Stomach (tissue), 9 donors: ENCODE data around the gene CYP17A1. TPM values are rescaled to one million over a fixed set of nuclear protein-coding genes. Genes with fewer than 3 reads are reported as not detected.

ENCODE experiments used
- DNase-seq, 2 donors: peaks; one replicate each; pipeline versions ENCODE4 v3.0.0 to v3.0.0-alpha.2; 2013 to 2019
- H3K27ac ChIP-seq, 5 donors: fragments of 200-600 bp in 4 of 5; sonication (generic) in 4 of 5; one replicate each; pipeline ENCODE4 v1.5.1; 2013 to 2019; ENCODE audit warnings: mild to moderate bottlenecking in 1 of 5, moderate library complexity in 1 of 5
- H3K27me3 ChIP-seq, 3 donors: fragments of 200-600 bp; sonication (generic); one replicate each; pipeline ENCODE4 v1.5.1; 2017 to 2019; ENCODE audit warnings: mixed run types in 1 of 3
- H3K36me3 ChIP-seq, 4 donors: fragments of 200-600 bp; sonication (generic); 1 replicate in 3 of 4; 2 replicates in 1 of 4; pipeline ENCODE4 v1.5.1; 2016 to 2019
- H3K4me1 ChIP-seq, 4 donors: fragments of 200-600 bp; sonication (generic); one replicate each; pipeline ENCODE4 v1.5.1; 2016 to 2019
- H3K4me3 ChIP-seq, 4 donors: fragments of 200-600 bp; sonication (generic) in 3 of 4; one replicate each; pipeline ENCODE4 v1.5.1; 2016 to 2019; ENCODE audit warnings: mild to moderate bottlenecking in 1 of 4
- H3K9me3 ChIP-seq, 4 donors: fragments of 200-600 bp; sonication (generic); one replicate each; pipeline ENCODE4 v1.5.1; 2016 to 2019
- EP300 ChIP-seq: sonication (generic); formaldehyde crosslinking; IDR thresholded peaks from one replicate; pipeline ENCODE4 v1.6.1; 2017; ENCODE audit warnings: antibody characterized with exemption
- POLR2A ChIP-seq, 4 donors: fragments of 450-650 bp; IDR thresholded peaks; one replicate each; pipeline ENCODE4 v1.6.1; 2016; ENCODE audit warnings: antibody characterized with exemption in 4 of 4, control low read depth in 2 of 4, mild to moderate bottlenecking in 1 of 4, moderate library complexity in 1 of 4
- POLR2AphosphoS5 ChIP-seq, 3 donors: sonication (generic); formaldehyde crosslinking; IDR thresholded peaks; one replicate each; pipeline ENCODE4 v1.6.1; 2016; ENCODE audit warnings: antibody characterized with exemption in 3 of 3
- WGBS, 5 donors: extraction: QIAGEN DNeasy Blood & Tissue Kit in 3 of 5; methylation state at CpG; one replicate each; pipeline versions ENCODE4 v1.1.5 to v1.1.7; 2013 to 2018; 5-methylcytosine and 5-hydroxymethylcytosine counted together
- intact Hi-C: fragments of 100-400 bp; cut with DNase I; formaldehyde crosslinking; loops from one replicate; pipeline ENCODE4 v1.15.1; 2023; ENCODE audit warnings: low total_unique reads
- polyA plus RNA-seq, 3 donors: library from polyadenylated mRNA; stranded (reverse); fragments of 200-250 nt; gene quantifications; one replicate each; pipeline ENCODE4 v1.2.3, GENCODE V29; 2013
- total RNA-seq, 5 donors: library from RNA; depleted of rRNA; stranded (reverse); fragments of >200 nt; gene quantifications; one replicate each; pipeline versions ENCODE4 v1.1.0 to v1.2.3, GENCODE V29; 2014 to 2016
- TF ChIP-seq, protein P1 (sequence below), 7 experiments: fragments of 450-650 bp in 4 of 7; fragments of 200-600 bp in 3 of 7; sonication (generic) in 3 of 7; IDR thresholded peaks; one replicate each; pipeline ENCODE4 v1.5.1; 2016 to 2019; ENCODE audit warnings: antibody characterized with exemption in 7 of 7, control low read depth in 2 of 7, mild to moderate bottlenecking in 1 of 7
- donor health status: healthy with polysubstance abuse.
- donor health status: Bipolar disorder and iron deficiency.
- donor health status: healthy.

CYP17A1 gene
- total and polyA plus RNA-seq, 8 donors = 0.30 to 106 (median 0.37) TPM; not detected in 5

- Histone ChIP-seq H3K9me3 (no peaks in the 10 kb centered on the region), H3K27me3 (no peaks in the 10 kb centered on the region), H3K4me1 (peaks cover 38 to 59% (median 39%) of the 10 kb centered on the region in 4 donors), H3K36me3 (peaks cover 43 to 60% (median 50%) of the 10 kb centered on the region in 4 donors), H3K27ac (peak overlapping the region in 3 of 5 donors; percentile 88 to 92 (median 91)), H3K4me3 (no peak overlapping the region)
- no peak for DNase-seq
- TF ChIP-seq, protein P1, sequence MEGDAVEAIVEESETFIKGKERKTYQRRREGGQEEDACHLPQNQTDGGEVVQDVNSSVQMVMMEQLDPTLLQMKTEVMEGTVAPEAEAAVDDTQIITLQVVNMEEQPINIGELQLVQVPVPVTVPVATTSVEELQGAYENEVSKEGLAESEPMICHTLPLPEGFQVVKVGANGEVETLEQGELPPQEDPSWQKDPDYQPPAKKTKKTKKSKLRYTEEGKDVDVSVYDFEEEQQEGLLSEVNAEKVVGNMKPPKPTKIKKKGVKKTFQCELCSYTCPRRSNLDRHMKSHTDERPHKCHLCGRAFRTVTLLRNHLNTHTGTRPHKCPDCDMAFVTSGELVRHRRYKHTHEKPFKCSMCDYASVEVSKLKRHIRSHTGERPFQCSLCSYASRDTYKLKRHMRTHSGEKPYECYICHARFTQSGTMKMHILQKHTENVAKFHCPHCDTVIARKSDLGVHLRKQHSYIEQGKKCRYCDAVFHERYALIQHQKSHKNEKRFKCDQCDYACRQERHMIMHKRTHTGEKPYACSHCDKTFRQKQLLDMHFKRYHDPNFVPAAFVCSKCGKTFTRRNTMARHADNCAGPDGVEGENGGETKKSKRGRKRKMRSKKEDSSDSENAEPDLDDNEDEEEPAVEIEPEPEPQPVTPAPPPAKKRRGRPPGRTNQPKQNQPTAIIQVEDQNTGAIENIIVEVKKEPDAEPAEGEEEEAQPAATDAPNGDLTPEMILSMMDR (IDR thresholded peaks at IDR 0.05) = no peak
- no peak for TF ChIP-seq EP300
- no peak for TF ChIP-seq POLR2AphosphoS5 (IDR thresholded peaks at IDR 0.05)
- no peak for TF ChIP-seq POLR2A (IDR thresholded peaks at IDR 0.05)
- 84 to 92% (median 91%) methylated on average over 16 to 17 of the region's 17 CpGs for WGBS, 5 donors
- intact Hi-C loops = no loop called here
Observed at GRCh38 chr10:102813017-102813541, 24.1 kb downstream of the CYP17A1 start.

- no peak overlapping the region for H3K4me3 ChIP-seq
- H3K9me3 ChIP-seq = no peaks in the 10 kb centered on the region
- intact Hi-C loops = no loop called here
- peak in 1 of 2 donors; percentile 44 for DNase-seq
- no peaks in the 10 kb centered on the region for H3K27me3 ChIP-seq
- 74 to 87% (median 83%) methylated on average over 9 of the region's 9 CpGs for WGBS, 5 donors
- peak overlapping the region in 3 of 5 donors; percentile 40 to 91 (median 54) for H3K27ac ChIP-seq
- TF ChIP-seq EP300 = no peak
- no peak for TF ChIP-seq POLR2A (IDR thresholded peaks at IDR 0.05)
- TF ChIP-seq POLR2AphosphoS5 (IDR thresholded peaks at IDR 0.05) = no peak
- TF ChIP-seq, protein P1 (IDR thresholded peaks at IDR 0.05) = no peak
- H3K4me1 ChIP-seq = peaks cover 38 to 57% (median 39%) of the 10 kb centered on the region in 4 donors
- H3K36me3 ChIP-seq = peaks cover 43 to 60% (median 50%) of the 10 kb centered on the region in 4 donors
Observed at GRCh38 chr10:102812231-102812876, 24.9 kb downstream of the CYP17A1 start.

DNA sequence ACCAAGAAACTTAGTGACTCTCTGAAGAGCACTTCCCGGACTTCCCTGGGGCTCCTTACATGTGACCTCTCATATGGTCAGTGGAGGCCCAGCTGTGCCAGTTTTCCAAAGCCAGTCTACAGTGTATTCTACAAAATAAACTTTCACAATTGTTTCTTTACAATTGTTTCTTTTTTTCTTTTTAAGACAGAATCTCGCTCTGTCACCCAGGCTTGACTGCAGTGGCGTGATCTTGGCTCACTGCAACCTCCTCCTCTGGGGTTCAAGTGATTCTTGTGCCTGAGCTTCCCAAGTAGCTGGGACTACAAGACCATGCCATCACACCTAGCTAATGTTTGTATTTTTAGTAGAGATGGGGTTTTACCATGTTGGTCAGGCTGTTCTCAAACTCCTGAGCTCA is 25.9 kb downstream of the CYP17A1 start:
- no peak for DNase-seq
- Histone ChIP-seq H3K36me3 (peaks cover 43 to 63% (median 50%) of the 10 kb centered on the region in 4 donors), H3K9me3 (no peaks in the 10 kb centered on the region), H3K27me3 (no peaks in the 10 kb centered on the region), H3K4me3 (no peak overlapping the region), H3K27ac (peak overlapping the region in 1 of 5 donors; percentile 91), H3K4me1 (peaks cover 32 to 49% (median 36%) of the 10 kb centered on the region in 4 donors)
- intact Hi-C loops = no loop called here
- no peak for TF ChIP-seq EP300
- WGBS, 5 donors = 90 to 99% (median 95%) methylated on average over 3 of the region's 3 CpGs

DNA sequence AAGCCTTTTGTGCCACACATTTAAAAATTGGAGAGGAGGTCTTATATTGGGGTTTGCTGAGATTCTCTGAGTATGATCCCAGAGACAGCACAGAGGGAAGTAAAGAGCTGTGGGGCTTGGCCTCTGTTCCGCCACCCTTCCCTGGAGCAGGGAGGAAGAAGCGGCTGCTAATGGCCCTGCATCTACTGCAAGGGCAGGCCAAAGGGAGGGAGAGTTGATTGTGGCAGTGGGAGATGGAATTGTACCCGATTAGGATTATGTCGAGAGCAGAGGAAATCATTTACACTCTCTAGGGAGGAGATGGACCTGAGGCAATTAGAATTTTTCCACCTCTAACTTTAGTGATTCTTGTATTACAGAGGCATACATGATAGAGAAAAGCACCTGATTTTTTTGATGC is 28.8 kb downstream of the CYP17A1 start:
- intact Hi-C loops = no loop called here

More for the DNA sequence above, 28.8 kb downstream of the CYP17A1 start:
- 79 to 86% (median 84%) methylated on average over 4 of the region's 4 CpGs for WGBS, 5 donors
- peaks cover 9 to 32% (median 17%) of the 10 kb centered on the region in 4 donors for H3K4me1 ChIP-seq
- DNase-seq = no peak
- H3K36me3 ChIP-seq = peaks cover 36 to 54% (median 41%) of the 10 kb centered on the region in 4 donors
- no peaks in the 10 kb centered on the region for H3K27me3 ChIP-seq
- TF ChIP-seq POLR2A (IDR thresholded peaks at IDR 0.05) = no peak
- TF ChIP-seq, protein P1 (IDR thresholded peaks at IDR 0.05) = no peak
- no peaks in the 10 kb centered on the region for H3K9me3 ChIP-seq
- no peak overlapping the region for H3K27ac ChIP-seq
- H3K4me3 ChIP-seq = no peak overlapping the region
